ENCODE data around the gene CDH11. TPM values are rescaled to one million over a fixed set of nuclear protein-coding genes. Genes with fewer than 3 reads are reported as not detected.

The CDH11 gene
- total RNA-seq, 1 donor from 2014 or later: 42.6 TPM

- Mint-ChIP-seq H3K27ac (ENCODE audit: unreplicated experiment) (no peak overlapping the region), H3K4me1 (ENCODE audit: unreplicated experiment) (no peaks in the 10 kb centered on the region), H3K27me3 (ENCODE audit: unreplicated experiment) (no peaks in the 10 kb centered on the region), H3K9me3 (ENCODE audit: unreplicated experiment) (no peaks in the 10 kb centered on the region), H3K4me3 (ENCODE audit: unreplicated experiment) (no peak overlapping the region), H3K36me3 (ENCODE audit: low read depth, unreplicated experiment) (peaks cover 5% of the 10 kb centered on the region)
- no peak for DNase-seq (ENCODE audit: low spot score)
- TF ChIP-seq, protein P1, sequence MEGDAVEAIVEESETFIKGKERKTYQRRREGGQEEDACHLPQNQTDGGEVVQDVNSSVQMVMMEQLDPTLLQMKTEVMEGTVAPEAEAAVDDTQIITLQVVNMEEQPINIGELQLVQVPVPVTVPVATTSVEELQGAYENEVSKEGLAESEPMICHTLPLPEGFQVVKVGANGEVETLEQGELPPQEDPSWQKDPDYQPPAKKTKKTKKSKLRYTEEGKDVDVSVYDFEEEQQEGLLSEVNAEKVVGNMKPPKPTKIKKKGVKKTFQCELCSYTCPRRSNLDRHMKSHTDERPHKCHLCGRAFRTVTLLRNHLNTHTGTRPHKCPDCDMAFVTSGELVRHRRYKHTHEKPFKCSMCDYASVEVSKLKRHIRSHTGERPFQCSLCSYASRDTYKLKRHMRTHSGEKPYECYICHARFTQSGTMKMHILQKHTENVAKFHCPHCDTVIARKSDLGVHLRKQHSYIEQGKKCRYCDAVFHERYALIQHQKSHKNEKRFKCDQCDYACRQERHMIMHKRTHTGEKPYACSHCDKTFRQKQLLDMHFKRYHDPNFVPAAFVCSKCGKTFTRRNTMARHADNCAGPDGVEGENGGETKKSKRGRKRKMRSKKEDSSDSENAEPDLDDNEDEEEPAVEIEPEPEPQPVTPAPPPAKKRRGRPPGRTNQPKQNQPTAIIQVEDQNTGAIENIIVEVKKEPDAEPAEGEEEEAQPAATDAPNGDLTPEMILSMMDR (IDR thresholded peaks at IDR 0.05; ENCODE audit: unreplicated experiment): no peak
Observed at GRCh38 chr16:65012357-65012756, 109.5 kb downstream of the CDH11 start.

DNA sequence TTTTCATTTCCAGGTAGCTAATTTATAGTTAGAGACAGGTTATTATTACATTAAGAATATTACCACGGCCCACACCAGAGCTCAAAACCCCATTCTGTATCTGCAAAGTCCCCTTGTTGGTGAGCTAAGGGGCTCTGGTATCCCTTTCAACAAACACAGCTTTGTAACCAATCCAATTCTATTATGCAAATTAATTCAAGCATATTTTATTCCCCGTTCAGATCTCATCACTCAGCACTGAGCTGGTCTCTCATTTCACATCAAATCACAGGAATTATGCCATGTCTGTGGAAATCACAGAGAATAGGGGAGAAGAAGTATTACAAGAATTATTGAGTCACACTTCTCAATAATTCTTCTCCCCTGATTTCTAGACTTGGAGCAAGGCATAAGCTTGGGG lies 111.7 kb downstream of the CDH11 start:
- H3K36me3 Mint-ChIP-seq (ENCODE audit: low read depth, unreplicated experiment): peaks cover 4% of the 10 kb centered on the region
- H3K4me3 Mint-ChIP-seq (ENCODE audit: unreplicated experiment): no peak overlapping the region
- TF ChIP-seq, protein P1 (IDR thresholded peaks at IDR 0.05; ENCODE audit: unreplicated experiment): no peak
- H3K27ac Mint-ChIP-seq (ENCODE audit: unreplicated experiment): no peak overlapping the region
- no peak for DNase-seq (ENCODE audit: low spot score)
- no peaks in the 10 kb centered on the region for H3K27me3 Mint-ChIP-seq (ENCODE audit: unreplicated experiment)
- no peaks in the 10 kb centered on the region for H3K4me1 Mint-ChIP-seq (ENCODE audit: unreplicated experiment)
- no peaks in the 10 kb centered on the region for H3K9me3 Mint-ChIP-seq (ENCODE audit: unreplicated experiment)

DNA sequence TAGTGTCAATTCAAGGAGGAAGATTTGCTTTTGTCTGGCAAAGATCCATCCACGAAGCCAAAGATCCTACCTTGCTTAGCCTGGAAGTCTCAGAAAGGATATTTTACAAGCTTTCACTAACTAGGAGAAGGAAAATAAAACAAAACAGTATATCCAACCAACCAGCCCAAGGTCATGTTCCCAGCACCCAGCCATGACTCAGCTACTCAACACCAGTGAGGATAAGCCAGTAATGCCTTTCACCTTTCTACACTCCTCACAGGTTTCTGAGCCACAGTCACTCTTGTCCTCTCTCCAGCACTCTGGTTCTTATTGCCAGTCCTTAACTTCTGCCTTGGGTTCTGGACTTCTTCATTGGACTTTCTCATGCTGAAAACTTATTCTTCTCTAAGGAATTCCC lies 116.2 kb downstream of the CDH11 start:
- no peaks in the 10 kb centered on the region for H3K27me3 Mint-ChIP-seq (ENCODE audit: unreplicated experiment)
- H3K4me1 Mint-ChIP-seq (ENCODE audit: unreplicated experiment): no peaks in the 10 kb centered on the region
- TF ChIP-seq, protein P1 (IDR thresholded peaks at IDR 0.05; ENCODE audit: unreplicated experiment): no peak
- no peak overlapping the region for H3K27ac Mint-ChIP-seq (ENCODE audit: unreplicated experiment)
- H3K36me3 Mint-ChIP-seq (ENCODE audit: low read depth, unreplicated experiment): peaks cover 8% of the 10 kb centered on the region
- no peak for DNase-seq (ENCODE audit: low spot score)
- H3K9me3 Mint-ChIP-seq (ENCODE audit: unreplicated experiment): no peaks in the 10 kb centered on the region
- no peak overlapping the region for H3K4me3 Mint-ChIP-seq (ENCODE audit: unreplicated experiment)

DNA sequence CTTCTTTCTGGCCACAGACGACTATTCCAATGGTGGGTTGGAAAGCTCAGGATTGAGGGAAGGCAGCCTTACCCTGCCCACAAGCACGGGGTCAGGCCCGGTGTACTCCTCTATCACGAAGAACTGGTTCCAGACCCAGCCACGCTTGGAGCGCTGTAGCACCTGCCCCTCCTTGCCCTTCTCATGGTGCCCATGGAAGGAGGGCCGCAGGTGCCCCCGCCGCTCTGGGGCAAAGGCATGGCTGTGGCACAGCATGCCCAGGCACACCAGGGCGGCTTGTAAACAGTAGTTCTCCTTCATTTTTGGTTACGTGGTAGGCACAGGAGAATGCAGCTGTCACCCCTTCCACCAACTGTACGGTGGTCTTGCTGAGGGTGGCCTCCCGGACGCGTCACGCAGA lies 117.3 kb downstream of the CDH11 start:
- H3K36me3 Mint-ChIP-seq (ENCODE audit: low read depth, unreplicated experiment): peaks cover 8% of the 10 kb centered on the region

DNA sequence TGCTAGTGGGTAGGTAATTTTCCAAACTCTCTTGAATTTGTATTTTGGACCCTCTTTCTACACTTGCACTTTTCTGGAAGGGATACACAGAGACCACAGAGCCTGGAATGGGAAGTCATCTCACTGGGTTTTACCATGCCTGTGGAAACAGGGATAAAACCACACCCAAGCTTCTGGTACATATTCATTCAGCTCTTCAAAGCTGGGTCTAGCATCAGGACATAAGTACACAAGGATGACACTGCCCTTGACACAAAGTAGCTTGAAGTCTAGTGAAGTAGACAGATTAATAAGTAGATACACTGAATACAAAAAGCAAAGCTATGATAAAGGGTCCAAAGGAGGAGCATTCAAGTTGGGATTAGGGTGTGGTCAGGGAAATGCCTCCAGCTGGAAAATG lies 118.2 kb downstream of the CDH11 start:
- no peaks in the 10 kb centered on the region for H3K27me3 Mint-ChIP-seq (ENCODE audit: unreplicated experiment)
- H3K4me1 Mint-ChIP-seq (ENCODE audit: unreplicated experiment): peaks cover 2% of the 10 kb centered on the region
- H3K27ac Mint-ChIP-seq (ENCODE audit: unreplicated experiment): no peak overlapping the region

More for the DNA sequence above, 117.3 kb downstream of the CDH11 start:
- no peak overlapping the region for H3K4me3 Mint-ChIP-seq (ENCODE audit: unreplicated experiment)
- TF ChIP-seq, protein P1 (IDR thresholded peaks at IDR 0.05; ENCODE audit: unreplicated experiment): no peak
- no peak overlapping the region for H3K27ac Mint-ChIP-seq (ENCODE audit: unreplicated experiment)
- no peak for DNase-seq (ENCODE audit: low spot score)
- no peaks in the 10 kb centered on the region for H3K9me3 Mint-ChIP-seq (ENCODE audit: unreplicated experiment)
- peaks cover 2% of the 10 kb centered on the region for H3K4me1 Mint-ChIP-seq (ENCODE audit: unreplicated experiment)
- no peaks in the 10 kb centered on the region for H3K27me3 Mint-ChIP-seq (ENCODE audit: unreplicated experiment)

More for the DNA sequence above, 118.2 kb downstream of the CDH11 start:
- Mint-ChIP-seq H3K9me3 (ENCODE audit: unreplicated experiment) (no peaks in the 10 kb centered on the region), H3K36me3 (ENCODE audit: low read depth, unreplicated experiment) (peaks cover 8% of the 10 kb centered on the region), H3K4me3 (ENCODE audit: unreplicated experiment) (no peak overlapping the region)
- no peak for DNase-seq (ENCODE audit: low spot score)
- TF ChIP-seq, protein P1 (IDR thresholded peaks at IDR 0.05; ENCODE audit: unreplicated experiment): no peak

All from endothelial cell (in vitro differentiated cells).